Measurements from ENCODE around the gene DCTD.

DCTD gene

DNA sequence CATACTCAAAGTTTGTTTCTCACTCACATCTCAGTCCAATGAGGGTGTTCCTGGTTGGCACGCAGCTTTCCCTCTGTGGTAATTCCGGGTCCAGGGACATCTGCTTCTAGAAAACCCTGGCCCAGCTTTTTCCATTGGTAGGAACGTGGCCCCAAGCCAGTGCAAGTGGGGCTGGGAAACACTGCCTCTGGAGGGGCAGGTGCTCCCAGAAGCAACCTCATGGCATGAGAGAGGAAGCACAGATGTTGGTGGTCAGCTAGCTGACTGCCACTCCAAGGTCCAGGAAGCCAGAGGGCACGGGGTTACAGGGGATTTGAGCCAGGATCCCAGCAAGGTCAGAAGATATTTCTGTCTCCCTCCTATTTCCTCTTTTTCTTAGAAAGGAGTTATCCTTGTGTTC, 47.5 kb downstream of the DCTD start:
- DNase-seq (ENCODE audit: low read depth): no peak

GRCh38 chr4:182866746-182867145, 50.4 kb downstream of the DCTD start:
- DNase-seq (ENCODE audit: low read depth): no peak

DNA sequence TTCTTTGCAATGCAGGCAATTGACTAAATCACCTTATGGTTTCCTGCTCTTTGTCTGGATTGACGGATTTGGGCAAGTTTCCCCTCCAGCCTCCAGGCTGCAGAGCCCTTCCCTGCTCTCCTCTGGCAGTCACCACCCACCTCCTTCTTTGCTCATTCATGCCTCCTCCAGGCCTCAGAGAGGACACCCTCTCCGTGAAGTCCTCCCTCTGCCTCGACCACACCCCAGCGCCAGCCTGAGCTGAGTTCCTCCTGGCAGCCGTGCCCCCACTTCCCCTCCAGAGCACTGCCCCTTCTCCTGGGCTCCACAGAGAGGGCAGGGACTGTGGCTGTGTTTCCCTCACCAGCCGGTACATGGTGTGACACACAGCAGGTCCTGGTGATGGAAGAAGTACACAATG, 53.7 kb downstream of the DCTD start:
- DNase-seq (ENCODE audit: low read depth): no peak

- DNase-seq (ENCODE audit: low read depth): no peak
Observed at GRCh38 chr4:182862921-182863320, 54.3 kb downstream of the DCTD start.

DNA sequence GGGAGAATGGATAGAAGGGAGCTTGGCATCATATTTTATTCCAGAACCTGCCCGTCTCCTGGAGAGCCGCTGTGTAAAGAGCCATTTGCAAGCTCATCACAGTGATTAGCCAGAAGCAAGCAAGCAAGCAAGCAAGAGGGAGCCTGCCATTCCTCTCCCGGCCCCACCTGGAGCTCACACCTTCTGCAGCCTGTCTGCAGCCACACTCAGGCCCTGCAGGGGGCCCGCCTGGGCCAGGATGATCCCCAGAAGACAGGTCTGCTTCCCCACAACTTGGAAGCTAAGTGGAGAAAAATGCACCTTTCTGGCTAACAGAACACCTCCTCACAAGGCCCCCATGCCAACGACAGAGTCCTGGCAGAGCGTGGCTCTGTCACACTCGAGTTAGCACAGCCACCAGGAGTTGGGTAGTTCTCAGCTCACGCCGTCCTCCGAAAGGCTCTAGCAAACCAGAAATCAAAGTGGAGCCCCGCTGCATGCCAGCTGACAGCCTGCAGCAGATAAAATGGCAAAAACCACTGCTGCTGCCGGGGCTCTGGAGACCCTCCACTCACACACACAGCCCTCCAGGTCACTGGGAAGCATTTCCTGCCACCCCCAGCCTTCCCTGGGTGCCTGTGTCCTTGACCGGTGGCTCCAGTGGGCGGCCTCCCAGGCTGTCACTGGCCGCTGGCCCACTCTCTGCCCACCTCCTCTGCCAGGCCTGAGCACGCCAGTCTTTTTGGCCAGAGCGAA, 54.9 kb downstream of the DCTD start:
- no peak for DNase-seq (ENCODE audit: low read depth)

DNA sequence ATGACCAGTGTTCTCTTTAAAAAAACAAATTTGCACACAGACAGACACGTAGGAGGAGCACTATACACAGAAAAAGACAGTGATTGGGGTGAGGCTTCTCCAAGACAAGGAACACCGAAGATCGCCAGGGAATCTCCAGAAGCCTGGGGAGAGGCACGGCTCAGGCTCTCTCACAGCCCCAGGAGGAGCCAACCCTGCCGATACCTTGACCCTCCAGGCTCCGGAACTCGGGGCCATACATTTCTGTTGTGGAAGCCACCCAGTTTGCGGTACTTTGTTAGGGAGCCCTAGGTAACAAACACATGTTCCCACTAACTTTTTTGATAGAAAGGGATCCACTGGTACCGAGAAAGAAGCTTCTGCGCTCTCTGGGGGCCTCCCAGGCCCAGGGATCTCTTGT, 55.8 kb downstream of the DCTD start:
- DNase-seq (ENCODE audit: low read depth): no peak

GRCh38 chr4:182859730-182860129, 57.5 kb downstream of the DCTD start:
- no peak for DNase-seq (ENCODE audit: low read depth)

- no peak for DNase-seq (ENCODE audit: low read depth)
Observed at GRCh38 chr4:182858711-182859110, 58.5 kb downstream of the DCTD start.

GRCh38 chr4:182856862-182857261, 60.3 kb downstream of the DCTD start:
- DNase-seq (ENCODE audit: low read depth): no peak

GRCh38 chr4:182855877-182856276, 61.3 kb downstream of the DCTD start:
- no peak for DNase-seq (ENCODE audit: low read depth)

- no peak for DNase-seq (ENCODE audit: low read depth)
Observed at GRCh38 chr4:182855312-182855711, 61.9 kb downstream of the DCTD start.

- DNase-seq (ENCODE audit: low read depth): no peak
Observed at GRCh38 chr4:182854466-182854865, 62.7 kb downstream of the DCTD start.

GRCh38 chr4:182853731-182854330, 63.4 kb downstream of the DCTD start:
- no peak for DNase-seq (ENCODE audit: low read depth)

- no peak for DNase-seq (ENCODE audit: low read depth)
Observed at GRCh38 chr4:182848685-182849084, 68.5 kb downstream of the DCTD start.

GRCh38 chr4:182847576-182848450, 69.4 kb downstream of the DCTD start:
- DNase-seq (ENCODE audit: low read depth): no peak

DNA sequence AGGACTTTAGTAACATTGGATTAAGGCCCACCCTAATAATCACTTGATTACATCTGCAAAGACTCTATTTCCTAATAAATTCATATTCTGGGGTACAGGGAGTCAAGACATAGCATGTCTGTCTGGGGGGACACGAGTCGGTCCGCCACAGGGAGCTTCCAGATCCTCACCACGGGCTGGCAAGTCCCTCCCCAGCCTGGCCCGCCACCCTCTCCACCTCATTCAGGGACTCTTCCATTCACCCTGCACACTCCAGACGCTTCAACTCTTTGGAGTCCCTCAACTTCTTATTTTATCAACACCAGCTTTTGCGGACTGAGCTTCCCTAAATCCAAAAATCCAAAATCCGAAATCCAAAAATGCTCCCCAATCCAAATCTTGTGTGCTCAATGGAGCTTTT, 71.2 kb downstream of the DCTD start:
- no peak for DNase-seq (ENCODE audit: low read depth)

DNA sequence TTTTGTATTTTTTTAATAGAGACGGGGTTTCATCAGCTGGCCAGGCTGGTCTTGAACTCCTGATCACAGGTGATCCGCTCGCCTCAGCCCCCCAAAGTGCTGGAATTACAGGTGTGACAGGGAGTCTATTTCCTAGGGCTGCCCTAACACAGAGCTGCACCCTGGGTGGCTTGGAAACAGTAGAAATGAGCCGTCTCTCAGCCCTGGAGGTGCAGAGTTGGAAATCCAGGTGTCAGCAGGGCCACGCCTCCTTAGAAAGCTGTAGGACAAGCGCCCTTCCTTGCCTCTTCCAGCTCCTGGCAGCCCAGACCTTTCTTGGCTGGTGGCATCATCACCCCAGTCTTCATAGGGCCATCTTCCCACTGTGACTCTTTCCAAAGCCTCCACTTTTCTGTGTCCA, 71.6 kb downstream of the DCTD start:
- DNase-seq (ENCODE audit: low read depth): no peak

DNA sequence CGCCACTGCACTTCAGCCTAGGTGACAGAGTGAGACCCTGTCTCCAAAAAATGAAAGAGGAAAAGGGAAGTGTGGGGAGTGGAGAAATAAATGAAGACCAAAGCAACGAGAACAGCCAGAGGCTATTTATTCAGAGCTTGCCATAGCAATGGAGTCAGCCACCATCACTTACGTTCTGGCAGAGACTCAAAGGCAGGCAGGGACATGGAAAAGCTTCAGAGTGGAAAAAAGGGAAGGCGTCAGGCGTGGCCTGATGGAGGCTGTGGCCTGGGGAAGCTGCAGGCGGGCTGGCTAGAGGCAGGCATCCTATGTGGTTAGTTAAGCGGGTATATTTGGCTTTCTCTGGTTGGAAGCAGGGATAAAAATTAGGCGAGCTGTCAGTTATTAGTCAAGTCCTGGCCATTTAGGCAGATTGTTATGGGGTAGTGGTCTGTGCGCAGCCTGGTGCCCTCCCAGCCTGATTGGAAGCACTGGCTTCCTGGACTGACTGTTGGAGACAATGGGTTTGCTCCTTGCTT, 73.3 kb downstream of the DCTD start:
- no peak for DNase-seq (ENCODE audit: low read depth)

DNA sequence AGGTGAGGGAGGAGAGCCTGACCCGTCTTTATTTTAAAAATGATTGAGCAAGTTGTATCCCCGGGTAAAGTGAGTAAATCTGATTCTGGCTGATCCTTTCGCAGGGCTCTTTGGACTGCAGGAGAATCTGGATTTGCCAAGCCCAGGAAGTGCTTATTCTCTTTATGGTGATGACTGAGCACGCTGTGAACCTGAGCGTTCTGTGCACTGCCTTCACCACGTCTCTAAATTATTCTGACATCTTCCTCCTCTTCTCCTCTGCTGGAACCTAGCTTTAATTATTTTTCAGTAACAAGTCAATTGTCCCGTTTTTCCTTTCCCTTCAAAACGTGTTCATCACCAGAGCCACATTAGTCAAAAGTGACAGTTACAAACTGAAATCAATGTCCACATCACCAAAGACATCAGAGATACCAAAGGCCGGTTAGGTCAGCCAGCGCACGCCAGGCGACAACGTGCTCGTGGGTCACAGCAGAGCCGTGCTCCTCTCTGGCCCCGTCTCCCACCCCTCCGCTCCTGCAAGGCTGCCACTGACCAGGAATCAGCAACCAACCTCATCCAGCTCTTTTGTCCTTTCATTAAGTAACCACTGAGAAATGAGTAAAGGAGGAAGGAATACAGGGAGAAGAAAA, 74.3 kb downstream of the DCTD start:
- DNase-seq (ENCODE audit: low read depth): no peak

GRCh38 chr4:182842104-182842600, 75.0 kb downstream of the DCTD start:
- DNase-seq (ENCODE audit: low read depth): no peak

- DNase-seq (ENCODE audit: low read depth): no peak
Observed at GRCh38 chr4:182840108-182840507, 77.1 kb downstream of the DCTD start.

Data from stimulated activated CD8-positive, alpha-beta memory T cell treated with anti-CD3 and anti-CD28 coated beads, Interleukin-15, amount 100 ng/mL, for 24 hours (primary cell).